Body of pancreas (tissue), 4 donors: ENCODE measurements around the gene ADAM17.

Source experiments
- CTCF ChIP-seq, 7 experiments: fragments of 450-650 bp in 4 of 7; fragments of 200-600 bp in 3 of 7; sonication (generic) in 3 of 7; IDR thresholded peaks; one replicate each; pipeline ENCODE4 v1.5.1; 2016 to 2019; ENCODE audit warnings: antibody characterized with exemption in 7 of 7
- POLR2A ChIP-seq, 3 donors: fragments of 450-650 bp; IDR thresholded peaks; one replicate each; pipeline ENCODE4 v1.6.1; 2016; ENCODE audit warnings: antibody characterized with exemption in 3 of 3, mild to moderate bottlenecking in 2 of 3

DNA sequence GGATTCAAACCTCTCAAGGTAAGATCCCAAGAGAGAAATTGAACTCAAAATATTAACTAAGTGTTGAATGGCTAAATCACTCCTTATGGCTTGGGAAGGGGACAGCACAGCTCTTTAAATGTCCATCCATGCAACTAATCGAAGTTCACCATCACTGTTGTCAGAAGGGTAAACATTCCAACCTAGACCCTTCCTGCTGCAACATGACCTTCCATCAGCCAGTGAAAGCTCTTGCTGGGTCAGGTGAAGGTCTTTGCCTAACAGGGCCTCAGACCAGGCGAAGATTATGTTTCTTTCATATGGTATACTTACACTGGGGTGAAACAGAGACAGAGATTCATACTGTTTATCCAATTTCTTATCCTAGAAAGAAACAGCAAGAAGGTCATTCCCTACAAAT lies 64.8 kb downstream of the ADAM17 start:
- TF ChIP-seq CTCF (IDR thresholded peaks at IDR 0.05) (no peak), POLR2A (IDR thresholded peaks at IDR 0.05) (no peak)
